HG02973 (cell line): Measurements from ENCODE around the gene MRAS.
"Not testable (repeated sequence)": the region's sequence is repeated elsewhere in the genome, so short reads cannot be mapped to it uniquely, and the experiment has no call there.

Source experiments
- ATAC-seq: cut with Tn5 transposase; IDR thresholded peaks from one replicate; pipeline ENCODE4 v1.9.1; 2021; ENCODE audit warnings: moderate library complexity; ENCODE audit not compliant: unreplicated experiment

Gene MRAS

GRCh38 chr3:138366006-138366759 is 17.8 kb downstream of the MRAS start:
- ATAC-seq, result no peak

- no peak for ATAC-seq
These were observed 19.0 kb downstream of the MRAS start for GRCh38 chr3:138367326-138367850.

GRCh38 chr3:138367911-138368310 is 19.5 kb downstream of the MRAS start:
- no peak for ATAC-seq

- no peak for ATAC-seq
These were observed 20.9 kb downstream of the MRAS start for GRCh38 chr3:138369151-138369900.

GRCh38 chr3:138370321-138370720 is 21.9 kb downstream of the MRAS start:
- no peak for ATAC-seq

GRCh38 chr3:138371070-138371965 is 22.9 kb downstream of the MRAS start:
- peak; percentile 99 for ATAC-seq

GRCh38 chr3:138373087-138373735 is 24.8 kb downstream of the MRAS start:
- ATAC-seq, result no peak

- no peak for ATAC-seq
These were observed 25.3 kb downstream of the MRAS start for GRCh38 chr3:138373736-138374094.

GRCh38 chr3:138374573-138375134 is 26.3 kb downstream of the MRAS start:
- no peak for ATAC-seq

- ATAC-seq, result no peak
These were observed 27.1 kb downstream of the MRAS start for GRCh38 chr3:138375447-138375846.

- no peak for ATAC-seq
These were observed 28.3 kb downstream of the MRAS start for GRCh38 chr3:138376663-138377062.

GRCh38 chr3:138377212-138377611 is 28.8 kb downstream of the MRAS start:
- not testable (repeated sequence) for ATAC-seq

GRCh38 chr3:138377804-138378203 is 29.4 kb downstream of the MRAS start:
- no peak for ATAC-seq

- ATAC-seq, result no peak
These were observed 30.0 kb downstream of the MRAS start for GRCh38 chr3:138378331-138378730.

- no peak for ATAC-seq
These were observed 30.6 kb downstream of the MRAS start for GRCh38 chr3:138378990-138379389.

GRCh38 chr3:138381413-138381901 is 33.1 kb downstream of the MRAS start:
- no peak for ATAC-seq

- no peak for ATAC-seq
These were observed 33.8 kb downstream of the MRAS start for GRCh38 chr3:138381950-138382715.

- ATAC-seq, result no peak
These were observed 35.5 kb downstream of the MRAS start for GRCh38 chr3:138383715-138384465.

GRCh38 chr3:138384531-138384930 is 36.2 kb downstream of the MRAS start:
- no peak for ATAC-seq
